ENCODE results near the gene SLC20A1. TPM values are rescaled to one million over a fixed set of nuclear protein-coding genes. Genes with fewer than 3 reads are reported as not detected.

Gene SLC20A1
- total and polyA plus RNA-seq, 2 of the 4 experiments (the other 2 are of a cell fraction), result 93.6 to 94.1 TPM

- no peaks in the 10 kb centered on the region for H4K20me1 ChIP-seq (ENCODE audit: insufficient read depth, low read length)
- H2AK9ac ChIP-seq (replicated peaks; ENCODE audit: low read depth, low read length, poor library complexity), result no peak overlapping the region
- POLR2A ChIA-PET (ENCODE audit: unreplicated experiment), result no interaction called here
- CTCF ChIA-PET, result interaction anchor here (1.3 kb wide), 1 partner anchor 11 kb away, joined by 3 read pairs; the partner anchor contains the start of gene SLC20A1
- no peaks in the 10 kb centered on the region for H3K36me3 ChIP-seq (ENCODE audit: control insufficient read depth, insufficient read depth, low read length)
- intact Hi-C loops (cut with micrococcal nuclease), result no loop called here
- no peak overlapping the region for H2BK5ac ChIP-seq (ENCODE audit: low read depth, low read length, poor library complexity, severe bottlenecking)
- no peak overlapping the region for H2AFZ ChIP-seq (replicated peaks; ENCODE audit: low read length, poor library complexity)
- DNase-seq (no peak), ATAC-seq (ENCODE audit: low read depth) (no peak)
- H2AK5ac ChIP-seq (ENCODE audit: low read depth, low read length), result no peak overlapping the region
- peak overlapping the region; percentile 15 for H3K4ac ChIP-seq (ENCODE audit: low read depth, low read length)
- H2BK20ac ChIP-seq (ENCODE audit: low read depth, low read length), result no peak overlapping the region
- H3K4me2 ChIP-seq (ENCODE audit: low read depth, low read length), result no peak overlapping the region
- H3K23ac ChIP-seq (ENCODE audit: low read depth, low read length), result no peak overlapping the region
- TF ChIP-seq ELK1 (IDR thresholded peaks at IDR 0.05; ENCODE audit: borderline replicate concordance, low read depth, low read length) (no peak), SMC3 (IDR thresholded peaks at IDR 0.05; ENCODE audit: low read depth, low read length) (no peak), BHLHE40 (IDR thresholded peaks at IDR 0.05; ENCODE audit: low read depth, low read length) (no peak), RCOR1 (IDR thresholded peaks at IDR 0.05; ENCODE audit: insufficient replicate concordance, low read length) (no peak), RFX5 (IDR thresholded peaks at IDR 0.05; ENCODE audit: low read depth, low read length) (no peak), USF2 (IDR thresholded peaks at IDR 0.05; ENCODE audit: low read depth, low read length) (no peak), RAD21 (IDR thresholded peaks at IDR 0.05; ENCODE audit: low read length) (no peak), CEBPB (IDR thresholded peaks at IDR 0.05; ENCODE audit: low read depth, low read length) (no peak), MAFK (IDR thresholded peaks at IDR 0.05; ENCODE audit: low read depth, low read length) (no peak), FOS (IDR thresholded peaks at IDR 0.05; ENCODE audit: low read depth, low read length) (no peak), NFE2L2 (IDR thresholded peaks at IDR 0.05; ENCODE audit: low read depth, low read length) (no peak), MAZ (IDR thresholded peaks at IDR 0.05; ENCODE audit: borderline replicate concordance, low read depth, low read length) (no peak), POLR2A (IDR thresholded peaks at IDR 0.05; ENCODE audit: low read depth, low read length) (no peak)
- TF ChIP-seq, protein P1, sequence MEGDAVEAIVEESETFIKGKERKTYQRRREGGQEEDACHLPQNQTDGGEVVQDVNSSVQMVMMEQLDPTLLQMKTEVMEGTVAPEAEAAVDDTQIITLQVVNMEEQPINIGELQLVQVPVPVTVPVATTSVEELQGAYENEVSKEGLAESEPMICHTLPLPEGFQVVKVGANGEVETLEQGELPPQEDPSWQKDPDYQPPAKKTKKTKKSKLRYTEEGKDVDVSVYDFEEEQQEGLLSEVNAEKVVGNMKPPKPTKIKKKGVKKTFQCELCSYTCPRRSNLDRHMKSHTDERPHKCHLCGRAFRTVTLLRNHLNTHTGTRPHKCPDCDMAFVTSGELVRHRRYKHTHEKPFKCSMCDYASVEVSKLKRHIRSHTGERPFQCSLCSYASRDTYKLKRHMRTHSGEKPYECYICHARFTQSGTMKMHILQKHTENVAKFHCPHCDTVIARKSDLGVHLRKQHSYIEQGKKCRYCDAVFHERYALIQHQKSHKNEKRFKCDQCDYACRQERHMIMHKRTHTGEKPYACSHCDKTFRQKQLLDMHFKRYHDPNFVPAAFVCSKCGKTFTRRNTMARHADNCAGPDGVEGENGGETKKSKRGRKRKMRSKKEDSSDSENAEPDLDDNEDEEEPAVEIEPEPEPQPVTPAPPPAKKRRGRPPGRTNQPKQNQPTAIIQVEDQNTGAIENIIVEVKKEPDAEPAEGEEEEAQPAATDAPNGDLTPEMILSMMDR (conservative IDR thresholded peaks at IDR 0.05; ENCODE audit: low read depth, low read length), result no peak
- in situ Hi-C loops (cut with MboI; ENCODE audit: low sequenced_read_pairs), result no loop called here
- WGBS, 2 experiments (ENCODE audit: extremely low coverage in 2 of 2, insufficient read length in 1 of 2), result 83% methylated on average over 6 of the region's 16 CpGs; no CpG with 5 or more reads in 1 of the 2 experiments
- no peak overlapping the region for H4K8ac ChIP-seq (ENCODE audit: low read depth in 2 of 2, low read length in 2 of 2)
- H4K91ac ChIP-seq (ENCODE audit: insufficient read depth, low read depth, low read length), result no peak overlapping the region
- H3K9me1 ChIP-seq (ENCODE audit: insufficient read depth, low read length), result peaks cover 18% of the 10 kb centered on the region
- H2BK120ac ChIP-seq (ENCODE audit: low read depth, low read length), result no peak overlapping the region
- dilution Hi-C loops (cut with HindIII; ENCODE audit: low sequenced_read_pairs, unreplicated experiment), result no loop called here
- no TSS peak for BruUV-seq (replicated peaks)
- H3K4me3 ChIP-seq (ENCODE audit: insufficient read depth, low read depth, low read length), result no peak overlapping the region
- H3K9me3 ChIP-seq (ENCODE audit: control insufficient read depth, insufficient read depth, low read length), result no peaks in the 10 kb centered on the region
- H3K14ac ChIP-seq (replicated peaks; ENCODE audit: low read depth, low read length), result no peak overlapping the region
- H3K27me3 ChIP-seq (ENCODE audit: control insufficient read depth, insufficient read depth, low read length), result no peaks in the 10 kb centered on the region
- no peak overlapping the region for H2BK15ac ChIP-seq (ENCODE audit: low read depth, low read length)
- H3K79me1 ChIP-seq (ENCODE audit: low read depth in 1 of 2, low read length in 2 of 2), result peaks cover 0 to 7% of the 10 kb centered on the region in 2 experiments; a peak in 2 of 4 replicates
- no peak overlapping the region for H4K5ac ChIP-seq (ENCODE audit: low read depth, low read length)
- no peak overlapping the region for H3K56ac ChIP-seq (ENCODE audit: extremely low read depth, insufficient read depth, low read length)
- no peak overlapping the region for H3K18ac ChIP-seq (ENCODE audit: low read depth, low read length)
- no peak overlapping the region for H3K9ac ChIP-seq (ENCODE audit: low read depth, low read length)
- no peak overlapping the region for H3K27ac ChIP-seq (ENCODE audit: insufficient read depth, low read length)
- H3K4me1 ChIP-seq (ENCODE audit: control insufficient read depth, insufficient read depth, low read length), result peaks cover 12% of the 10 kb centered on the region
These were observed 11.4 kb upstream of the SLC20A1 start for GRCh38 chr2:112634153-112634873.
